HepG2 (cell line): Measurements from ENCODE around the gene PBX1. TPM values are rescaled to one million over a fixed set of nuclear protein-coding genes. Genes with fewer than 3 reads are reported as not detected.

Experiments
- ATAC-seq: fragments of 200-7000 bp; cut with Tn5 transposase; 3 replicates; pipeline ENCODE4 v1.9.1; 2020; ENCODE audit warnings: mild to moderate bottlenecking, moderate library complexity
- BruUV-seq: library from RNA; stranded (reverse); fragments of 400-500 nt; replicated peaks from 2 replicates; lab custom pipeline; 2021; lab: Mats Ljungman, UMichigan
- CTCF ChIA-PET: fragments of 300-600 bp; formaldehyde crosslinking; extraction: SDS; loops from one replicate; lab custom pipeline; 2021; ENCODE audit warnings: low total read pairs, inconsistent platforms, low intra/inter-chr PET ratio; lab: Yijun Ruan, JAX
- POLR2A ChIA-PET: fragments of 350-600 bp; sonication (Branson Sonifier 250); formaldehyde crosslinking; loops from one replicate; lab custom pipeline; 2020; ENCODE audit warnings: antibody characterized with exemption, inconsistent platforms; lab: Yijun Ruan, JAX
- DNase-seq: peaks from one replicate; pipeline ENCODE4 v3.0.0-alpha.2; 2015; ENCODE audit warnings: low spot score
- FAIRE-seq: peaks from 3 replicates; lab custom pipeline; 2011; peaks lifted over from hg19 to GRCh38; lab: Jason Lieb, UNC
- H2AFZ ChIP-seq: one replicate; pipeline ENCODE4 v1.6.1; 2011; ENCODE audit warnings: low read length, inconsistent platforms
- H3K27ac ChIP-seq: fragments of 300-600 bp; 3 replicates; pipeline ENCODE4 v1.8.0; 2011; ENCODE audit warnings: mixed run types, mild to moderate bottlenecking, mixed read lengths, low read length, inconsistent platforms; ENCODE audit not compliant: insufficient read depth; ENCODE audit errors: extremely low read length
- H3K27me3 ChIP-seq, 2 experiments: fragments of 200-600 bp in 1 of 2; 2 replicates in 1 of 2; 3 replicates in 1 of 2; pipeline versions ENCODE4 v1.6.0 to v1.8.0; 2011; ENCODE audit warnings: low read length in 2 of 2, mild to moderate bottlenecking in 2 of 2, moderate library complexity in 2 of 2, inconsistent platforms in 1 of 2; ENCODE audit not compliant: insufficient read depth in 2 of 2, control insufficient read depth in 1 of 2
- H3K36me3 ChIP-seq, 2 experiments: fragments of 200-600 bp in 1 of 2; replicated peaks in 1 of 2; 2 replicates in 1 of 2; 3 replicates in 1 of 2; pipeline versions ENCODE4 v1.5.1 to v1.8.0; 2011; ENCODE audit warnings: low read length in 2 of 2, inconsistent platforms in 1 of 2; ENCODE audit not compliant: insufficient read depth in 2 of 2, control insufficient read depth in 1 of 2
- H3K4me1 ChIP-seq: 2 replicates; pipeline ENCODE4 v1.5.1; 2012; ENCODE audit warnings: low read length, inconsistent platforms; ENCODE audit not compliant: insufficient read depth
- H3K4me2 ChIP-seq: 2 replicates; pipeline ENCODE4 v1.6.0; 2011; ENCODE audit warnings: low read depth, low read length, inconsistent platforms
- H3K4me3 ChIP-seq, 3 experiments: fragments of 200-600 bp in 1 of 3; sonication (generic), shearing (Covaris generic) in 1 of 3; replicated peaks in 1 of 3; 2 replicates each; pipeline ENCODE4 v1.5.1; 2011 to 2016; ENCODE audit warnings: low read length in 3 of 3, inconsistent platforms in 2 of 3, low read depth in 2 of 3, mild to moderate bottlenecking in 2 of 3, control low read depth in 1 of 3, mixed read lengths in 1 of 3; ENCODE audit not compliant: insufficient read depth in 1 of 3
- H3K79me2 ChIP-seq: one replicate; pipeline ENCODE4 v1.6.1; 2011; ENCODE audit warnings: low read length, inconsistent platforms; ENCODE audit not compliant: insufficient read depth
- H3K9ac ChIP-seq: 2 replicates; pipeline ENCODE4 v1.6.0; 2011; ENCODE audit warnings: mild to moderate bottlenecking, low read depth, low read length, inconsistent platforms; ENCODE audit not compliant: insufficient read depth
- H3K9me3 ChIP-seq: 2 replicates; pipeline ENCODE4 v1.5.1; 2012; ENCODE audit warnings: mild to moderate bottlenecking, low read length
- H4K20me1 ChIP-seq: 2 replicates; pipeline ENCODE4 v1.6.0; 2011; ENCODE audit warnings: inconsistent platforms, mild to moderate bottlenecking, low read length, moderate library complexity; ENCODE audit not compliant: insufficient read depth
- CREB1 ChIP-seq, 2 experiments: fragments of 450-650 bp in 1 of 2; IDR thresholded peaks; 2 replicates each; pipeline ENCODE4 v1.6.1; 2016 to 2017; ENCODE audit warnings: control low read depth in 1 of 2, mild to moderate bottlenecking in 1 of 2, missing compliant biosample characterization in 1 of 2, missing genetic modification characterization in 1 of 2
- FOXC1 ChIP-seq: sonication (generic); formaldehyde crosslinking; IDR thresholded peaks from 2 replicates; pipeline ENCODE4 v1.8.0; 2022; ENCODE audit warnings: mild to moderate bottlenecking, missing genetic modification reagents, borderline replicate concordance
- GFI1 ChIP-seq: sonication (generic); formaldehyde crosslinking; IDR thresholded peaks from 2 replicates; pipeline ENCODE4 v1.5.0; 2020; ENCODE audit warnings: missing genetic modification reagents, mild to moderate bottlenecking, borderline replicate concordance
- MATR3 ChIP-seq: sonication (generic); formaldehyde crosslinking; IDR thresholded peaks from 2 replicates; pipeline ENCODE4 v1.4.0; 2020; ENCODE audit warnings: missing genetic modification reagents
- MIER2 ChIP-seq: IDR thresholded peaks from 2 replicates; pipeline ENCODE4 v1.6.1; 2016; ENCODE audit warnings: missing biosample characterization, missing genetic modification reagents
- SPEN ChIP-seq: sonication (generic); formaldehyde crosslinking; IDR thresholded peaks from 2 replicates; pipeline ENCODE4 v1.5.1; 2020; ENCODE audit warnings: low read depth, mild to moderate bottlenecking, missing genetic modification reagents
- ZC3H13 ChIP-seq: sonication (generic); formaldehyde crosslinking; IDR thresholded peaks from 2 replicates; pipeline ENCODE4 v1.8.1; 2023; ENCODE audit warnings: mild to moderate bottlenecking, missing genetic modification reagents, moderate library complexity
- ZNF383 ChIP-seq: sonication (generic); formaldehyde crosslinking; IDR thresholded peaks from 2 replicates; pipeline ENCODE4 v1.4.0; 2020; ENCODE audit warnings: missing genetic modification reagents, mild to moderate bottlenecking, borderline replicate concordance
- ZSCAN12 ChIP-seq: sonication (generic); formaldehyde crosslinking; IDR thresholded peaks from 2 replicates; pipeline ENCODE4 v1.9.0; 2021; ENCODE audit warnings: mild to moderate bottlenecking, missing genetic modification reagents
- ZSCAN21 ChIP-seq: sonication (generic); formaldehyde crosslinking; IDR thresholded peaks from 2 replicates; pipeline ENCODE4 v1.8.0; 2022; ENCODE audit warnings: mild to moderate bottlenecking, missing genetic modification reagents, moderate library complexity, borderline replicate concordance
- WGBS: methylation state at CpG from one replicate; pipeline ENCODE4 v1.1.6; 2017; ENCODE audit warnings: low lambda C conversion rate; 5-methylcytosine and 5-hydroxymethylcytosine counted together
- in situ Hi-C: cut with HindIII; loops from 2 replicates; pipeline ENCODE4 v1.10.0; 2017; ENCODE audit warnings: low pct_unique_long_range_greater_than_20kb; ENCODE audit not compliant: extremely low pct_ligation_motif_present
- intact Hi-C: fragments of 100-400 bp; cut with micrococcal nuclease; formaldehyde crosslinking; loops from one replicate; pipeline ENCODE4 v1.10.0; 2022; ENCODE audit not compliant: unreplicated experiment
- polyA plus RNA-seq, 8 experiments: library from polyadenylated mRNA; depleted of rRNA in 3 of 8; stranded (reverse) in 7 of 8; unstranded in 1 of 8; fragments of >200 nt; fragmentation: Illumina TruSeq in 4 of 8; extraction: Trizol in 4 of 8; gene quantifications; 2 replicates each; pipeline versions ENCODE4 v1.2.1 to v1.2.3, GENCODE V29; 2011 to 2016; ENCODE audit warnings: low read depth in 4 of 8, missing spikeins in 1 of 8, mixed read lengths in 1 of 8; ENCODE audit not compliant: insufficient read depth in 1 of 8
- total RNA-seq, 5 experiments: library from RNA; depleted of rRNA; stranded (reverse); fragments of >200 nt; fragmentation: Illumina TruSeq; extraction: Trizol; gene quantifications; 2 replicates each; pipeline ENCODE4 v1.2.3, GENCODE V29; 2016; ENCODE audit warnings: low read depth in 1 of 5
- TF ChIP-seq, protein P1 (sequence below): sonication (generic); formaldehyde crosslinking; IDR thresholded peaks from 2 replicates; pipeline ENCODE4 v1.4.0; 2020; ENCODE audit warnings: missing genetic modification reagents
- TF ChIP-seq, protein P2 (sequence below): sonication (generic); formaldehyde crosslinking; conservative IDR thresholded peaks from 2 replicates; pipeline ENCODE4 v1.5.0; 2020; ENCODE audit warnings: missing genetic modification reagents

Gene PBX1
- total and polyA plus RNA-seq, 2 of the 13 experiments (the other 11 are each of a cell fraction or from before 2014, with no cell fraction given): 0.24 TPM; not detected in 1

DNA sequence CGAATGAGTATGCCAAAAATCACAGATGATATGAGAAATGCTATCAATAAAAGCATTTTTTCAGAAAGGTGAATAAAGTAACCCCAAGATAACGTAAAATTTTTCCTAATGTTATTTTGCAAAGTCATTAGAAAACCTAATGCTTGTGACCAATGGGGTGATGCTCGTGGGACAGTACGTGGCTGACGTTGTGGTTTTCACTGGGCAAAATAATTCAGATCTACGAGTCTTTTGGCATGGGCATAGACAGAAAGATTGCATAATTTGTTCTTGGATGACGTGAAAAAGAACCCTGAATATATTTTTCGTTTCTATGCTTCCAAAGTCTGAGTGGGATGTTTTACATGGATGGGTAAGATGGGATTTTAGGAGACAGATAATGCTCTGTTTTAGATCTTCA, 71.0 kb downstream of the PBX1 start:
- DNase-seq (no peak), FAIRE-seq (no peak), ATAC-seq (no peak)
- TF ChIP-seq, protein P1, sequence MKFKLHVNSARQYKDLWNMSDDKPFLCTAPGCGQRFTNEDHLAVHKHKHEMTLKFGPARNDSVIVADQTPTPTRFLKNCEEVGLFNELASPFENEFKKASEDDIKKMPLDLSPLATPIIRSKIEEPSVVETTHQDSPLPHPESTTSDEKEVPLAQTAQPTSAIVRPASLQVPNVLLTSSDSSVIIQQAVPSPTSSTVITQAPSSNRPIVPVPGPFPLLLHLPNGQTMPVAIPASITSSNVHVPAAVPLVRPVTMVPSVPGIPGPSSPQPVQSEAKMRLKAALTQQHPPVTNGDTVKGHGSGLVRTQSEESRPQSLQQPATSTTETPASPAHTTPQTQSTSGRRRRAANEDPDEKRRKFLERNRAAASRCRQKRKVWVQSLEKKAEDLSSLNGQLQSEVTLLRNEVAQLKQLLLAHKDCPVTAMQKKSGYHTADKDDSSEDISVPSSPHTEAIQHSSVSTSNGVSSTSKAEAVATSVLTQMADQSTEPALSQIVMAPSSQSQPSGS: no peak
- TF ChIP-seq CREB1 (IDR thresholded peaks at IDR 0.05) (peak; percentile 23; the same call in 1 of the 2 replicates), CREB1 (CRISPR knock-in tag; IDR thresholded peaks at IDR 0.05) (no peak)
- H3K79me2 ChIP-seq: no peaks in the 10 kb centered on the region
- no peak overlapping the region for H3K9ac ChIP-seq
- H3K9me3 ChIP-seq: no peaks in the 10 kb centered on the region
- no peaks in the 10 kb centered on the region for H3K27me3 ChIP-seq
- H3K4me2 ChIP-seq: no peak overlapping the region
- no peak overlapping the region for H2AFZ ChIP-seq
- H3K4me3 ChIP-seq: no peak overlapping the region
- 9% methylated on average over 8 of the region's 8 CpGs for WGBS
- no peaks in the 10 kb centered on the region for H3K4me1 ChIP-seq
- H3K27ac ChIP-seq: no peak overlapping the region
- intact Hi-C loops: no loop called here
- ChIA-PET CTCF (no interaction called here), POLR2A (no interaction called here)
- BruUV-seq: no TSS peak
- in situ Hi-C loops: no loop called here
- no peaks in the 10 kb centered on the region for H3K36me3 ChIP-seq
- no peaks in the 10 kb centered on the region for H4K20me1 ChIP-seq

DNA sequence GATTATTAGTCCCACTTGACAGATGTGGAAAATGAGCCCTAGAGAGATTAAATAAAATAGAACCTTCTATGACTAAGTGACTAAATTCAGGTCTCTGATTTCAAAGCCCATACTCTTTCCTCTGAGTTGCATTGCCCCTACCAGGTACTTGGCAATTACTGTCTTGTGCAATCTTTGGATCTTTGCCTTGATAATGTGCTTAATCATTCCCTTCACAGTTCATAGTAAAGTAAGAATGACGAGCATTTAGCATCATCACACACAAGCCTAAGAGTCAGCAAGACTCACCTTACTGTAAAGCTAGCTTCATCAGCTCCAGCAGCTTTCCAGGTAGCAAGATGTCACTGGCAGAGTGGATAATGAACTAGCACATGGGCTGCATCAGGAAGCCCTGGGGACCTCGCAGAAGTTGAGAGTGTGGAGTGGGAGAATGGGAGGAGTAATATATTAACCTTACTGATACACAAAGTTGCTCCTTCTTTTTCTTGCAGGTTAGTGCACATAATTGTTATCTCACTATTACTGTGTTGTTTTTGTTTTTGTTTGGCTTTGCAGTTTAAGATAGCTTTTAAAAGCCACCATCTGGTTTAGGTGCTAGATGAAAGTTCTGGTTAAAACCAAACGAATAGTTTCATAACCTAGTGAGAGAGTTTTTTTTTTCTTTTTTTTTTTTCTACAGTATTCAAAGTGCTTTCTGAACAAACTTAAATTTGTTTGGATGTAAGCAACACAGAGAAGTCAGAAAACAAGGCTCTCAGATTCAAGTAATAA, 71.8 kb downstream of the PBX1 start:
- intact Hi-C loops (no loop called here), in situ Hi-C loops (no loop called here)
- Histone ChIP-seq H3K4me1 (no peaks in the 10 kb centered on the region), H3K36me3 (no peaks in the 10 kb centered on the region), H4K20me1 (no peaks in the 10 kb centered on the region), H2AFZ (no peak overlapping the region), H3K4me3 (no peak overlapping the region), H3K27me3 (no peaks in the 10 kb centered on the region), H3K9ac (no peak overlapping the region), H3K79me2 (no peaks in the 10 kb centered on the region), H3K27ac (no peak overlapping the region), H3K4me2 (no peak overlapping the region), H3K9me3 (no peaks in the 10 kb centered on the region)
- ATAC-seq (no peak), FAIRE-seq (no peak), DNase-seq (no peak)
- POLR2A ChIA-PET: no interaction called here
- CTCF ChIA-PET: no interaction called here
- 7% methylated on average over 3 of the region's 3 CpGs for WGBS
- BruUV-seq: no TSS peak
- no peak for TF ChIP-seq ZSCAN21 (CRISPR knock-in tag)
- no peak for TF ChIP-seq ZSCAN12
- no peak for TF ChIP-seq MATR3 (CRISPR knock-in tag)
- no peak for TF ChIP-seq ZC3H13
- no peak for TF ChIP-seq GFI1 (CRISPR knock-in tag)
- TF ChIP-seq SPEN (CRISPR knock-in tag): no peak
- TF ChIP-seq MIER2: no peak
- TF ChIP-seq FOXC1: no peak
- no peak for TF ChIP-seq ZNF383 (CRISPR knock-in tag)
- TF ChIP-seq, protein P2, sequence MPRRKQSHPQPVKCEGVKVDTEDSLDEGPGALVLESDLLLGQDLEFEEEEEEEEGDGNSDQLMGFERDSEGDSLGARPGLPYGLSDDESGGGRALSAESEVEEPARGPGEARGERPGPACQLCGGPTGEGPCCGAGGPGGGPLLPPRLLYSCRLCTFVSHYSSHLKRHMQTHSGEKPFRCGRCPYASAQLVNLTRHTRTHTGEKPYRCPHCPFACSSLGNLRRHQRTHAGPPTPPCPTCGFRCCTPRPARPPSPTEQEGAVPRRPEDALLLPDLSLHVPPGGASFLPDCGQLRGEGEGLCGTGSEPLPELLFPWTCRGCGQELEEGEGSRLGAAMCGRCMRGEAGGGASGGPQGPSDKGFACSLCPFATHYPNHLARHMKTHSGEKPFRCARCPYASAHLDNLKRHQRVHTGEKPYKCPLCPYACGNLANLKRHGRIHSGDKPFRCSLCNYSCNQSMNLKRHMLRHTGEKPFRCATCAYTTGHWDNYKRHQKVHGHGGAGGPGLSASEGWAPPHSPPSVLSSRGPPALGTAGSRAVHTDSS (CRISPR knock-in tag): no peak
